ENCODE results near the gene PPP1R1B. TPM values are rescaled to one million over a fixed set of nuclear protein-coding genes. Genes with fewer than 3 reads are reported as not detected.

Gene PPP1R1B
- total RNA-seq, 2 experiments from 2014 or later, result not detected

DNA sequence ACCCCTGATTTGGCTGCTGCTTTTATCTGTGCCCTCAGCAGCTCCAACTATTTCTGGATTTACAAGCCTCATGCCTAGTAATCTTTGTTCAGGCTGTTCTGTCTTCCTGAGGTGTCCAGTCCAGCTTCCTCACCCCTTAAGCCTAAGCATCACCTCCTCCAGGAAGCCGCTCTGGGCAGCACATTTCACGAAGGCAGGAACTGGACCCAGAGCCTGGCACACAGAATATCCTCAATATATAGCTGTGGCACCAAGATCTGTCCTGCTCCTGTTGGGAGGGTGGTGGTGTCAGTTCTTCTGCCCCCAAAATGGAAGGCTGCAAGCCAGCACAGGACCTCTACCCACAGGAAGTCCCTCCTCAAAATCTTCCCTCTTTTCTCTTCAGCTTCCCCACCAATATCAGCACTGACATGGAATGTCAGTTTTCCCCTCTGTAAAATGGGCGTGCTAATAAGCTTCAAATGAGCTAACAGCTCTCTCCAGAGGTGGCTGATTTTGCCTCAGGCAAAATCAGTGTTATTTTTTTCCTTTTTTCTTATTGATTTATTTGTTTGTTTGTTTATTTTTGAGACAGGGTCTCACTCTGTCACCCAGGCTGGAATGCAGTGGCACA, 12.1 kb upstream of the PPP1R1B start:
- Histone ChIP-seq H3K27ac (ENCODE audit: low read depth, low read length, poor library complexity, severe bottlenecking) (no peak overlapping the region), H4K20me1 (ENCODE audit: insufficient read depth, low read length) (no peaks in the 10 kb centered on the region), H3K4me3 (ENCODE audit: low read depth, low read length, poor library complexity, severe bottlenecking) (no peak overlapping the region), H3K9me2 (ENCODE audit: insufficient read depth, low read length) (no peaks in the 10 kb centered on the region), H3K9me3 (ENCODE audit: low read length) (no peaks in the 10 kb centered on the region), H3K4me2 (ENCODE audit: low read length) (no peak overlapping the region), H3K79me2 (ENCODE audit: insufficient read depth, low read depth, low read length) (no peaks in the 10 kb centered on the region), H2AFZ (ENCODE audit: low read length) (no peak overlapping the region), H3K36me3 (ENCODE audit: insufficient read depth, low read length) (no peaks in the 10 kb centered on the region), H3K4me1 (ENCODE audit: insufficient read depth, low read length, poor library complexity, severe bottlenecking) (peaks cover 20% of the 10 kb centered on the region)
- ChIA-PET CTCF (ENCODE audit: unreplicated experiment) (no interaction called here), POLR2A (interaction anchor here (0.7 kb wide), 1 partner anchor 372 kb away, joined by 3 read pairs; no protein-coding TSS in a partner anchor)
- intact Hi-C loops (cut with micrococcal nuclease; ENCODE audit: unreplicated experiment), result no loop called here
- no peak for DNase-seq (ENCODE audit: low spot score)
- TF ChIP-seq, protein P1, sequence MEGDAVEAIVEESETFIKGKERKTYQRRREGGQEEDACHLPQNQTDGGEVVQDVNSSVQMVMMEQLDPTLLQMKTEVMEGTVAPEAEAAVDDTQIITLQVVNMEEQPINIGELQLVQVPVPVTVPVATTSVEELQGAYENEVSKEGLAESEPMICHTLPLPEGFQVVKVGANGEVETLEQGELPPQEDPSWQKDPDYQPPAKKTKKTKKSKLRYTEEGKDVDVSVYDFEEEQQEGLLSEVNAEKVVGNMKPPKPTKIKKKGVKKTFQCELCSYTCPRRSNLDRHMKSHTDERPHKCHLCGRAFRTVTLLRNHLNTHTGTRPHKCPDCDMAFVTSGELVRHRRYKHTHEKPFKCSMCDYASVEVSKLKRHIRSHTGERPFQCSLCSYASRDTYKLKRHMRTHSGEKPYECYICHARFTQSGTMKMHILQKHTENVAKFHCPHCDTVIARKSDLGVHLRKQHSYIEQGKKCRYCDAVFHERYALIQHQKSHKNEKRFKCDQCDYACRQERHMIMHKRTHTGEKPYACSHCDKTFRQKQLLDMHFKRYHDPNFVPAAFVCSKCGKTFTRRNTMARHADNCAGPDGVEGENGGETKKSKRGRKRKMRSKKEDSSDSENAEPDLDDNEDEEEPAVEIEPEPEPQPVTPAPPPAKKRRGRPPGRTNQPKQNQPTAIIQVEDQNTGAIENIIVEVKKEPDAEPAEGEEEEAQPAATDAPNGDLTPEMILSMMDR (conservative IDR thresholded peaks at IDR 0.05; ENCODE audit: low read length), result no peak
- no peak for TF ChIP-seq EZH2phosphoT487 (IDR thresholded peaks at IDR 0.05; ENCODE audit: borderline replicate concordance, low read depth, low read length)
- BruUV-seq (replicated peaks), result no TSS peak

DNA sequence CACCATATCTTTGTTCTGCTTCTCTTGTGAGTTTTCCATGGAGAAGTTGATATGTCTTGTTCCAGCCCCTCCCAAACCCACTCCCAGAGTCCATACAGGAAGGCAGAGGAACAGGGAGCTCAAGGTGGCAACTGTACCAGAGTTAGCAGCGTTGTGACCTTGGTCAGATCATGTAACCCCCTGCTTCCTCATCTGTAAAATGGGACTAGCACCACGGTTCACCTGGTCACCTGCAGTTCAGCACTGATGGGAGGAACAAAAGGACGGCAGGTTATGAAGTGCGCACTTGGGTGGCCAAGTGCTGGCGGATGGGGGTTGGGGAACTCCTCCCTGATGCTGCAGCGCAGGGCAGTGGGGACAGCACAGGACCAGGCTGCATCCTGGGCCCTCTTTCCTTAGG, 11.3 kb upstream of the PPP1R1B start:
- Histone ChIP-seq H4K20me1 (ENCODE audit: insufficient read depth, low read length) (no peaks in the 10 kb centered on the region), H3K9me2 (ENCODE audit: insufficient read depth, low read length) (no peaks in the 10 kb centered on the region), H3K79me2 (ENCODE audit: insufficient read depth, low read depth, low read length) (no peaks in the 10 kb centered on the region), H3K9me3 (ENCODE audit: low read length) (no peaks in the 10 kb centered on the region), H3K4me2 (ENCODE audit: low read length) (no peak overlapping the region), H3K27ac (ENCODE audit: low read depth, low read length, poor library complexity, severe bottlenecking) (no peak overlapping the region), H2AFZ (ENCODE audit: low read length) (no peak overlapping the region), H3K4me1 (ENCODE audit: insufficient read depth, low read length, poor library complexity, severe bottlenecking) (peaks cover 20% of the 10 kb centered on the region), H3K36me3 (ENCODE audit: insufficient read depth, low read length) (no peaks in the 10 kb centered on the region), H3K4me3 (ENCODE audit: low read depth, low read length, poor library complexity, severe bottlenecking) (no peak overlapping the region)
- intact Hi-C loops (cut with micrococcal nuclease; ENCODE audit: unreplicated experiment), result no loop called here
- BruUV-seq (replicated peaks), result no TSS peak
- TF ChIP-seq, protein P1 (conservative IDR thresholded peaks at IDR 0.05; ENCODE audit: low read length), result no peak
- TF ChIP-seq EZH2phosphoT487 (IDR thresholded peaks at IDR 0.05; ENCODE audit: borderline replicate concordance, low read depth, low read length), result no peak
- CTCF ChIA-PET (ENCODE audit: unreplicated experiment), result no interaction called here
- DNase-seq (ENCODE audit: low spot score), result no peak
- POLR2A ChIA-PET, result interaction anchor here (0.6 to 0.7 kb wide), 2 partner anchors 240 to 372 kb away, joined by 3 read pairs; no protein-coding TSS in a partner anchor

DNA sequence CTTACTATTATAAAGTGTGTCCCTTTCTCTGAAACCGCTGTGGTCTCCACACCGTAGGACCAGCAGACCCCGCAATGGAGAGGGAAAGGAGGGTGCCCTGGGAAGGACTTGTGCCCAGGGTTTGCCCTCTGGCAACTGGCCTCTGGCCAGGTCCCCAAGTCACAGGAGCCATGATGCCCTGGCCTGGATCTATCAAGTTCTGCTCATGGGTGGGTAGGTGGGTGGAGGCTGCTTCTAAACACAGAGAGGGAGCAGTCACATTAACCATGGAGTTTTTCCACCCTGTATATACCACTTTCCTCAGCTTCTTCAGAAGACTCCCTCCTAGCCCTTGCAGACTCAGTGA, 9.7 kb upstream of the PPP1R1B start:
- Histone ChIP-seq H3K4me3 (ENCODE audit: low read depth, low read length, poor library complexity, severe bottlenecking) (peak overlapping the region; percentile 65), H3K79me2 (ENCODE audit: insufficient read depth, low read depth, low read length) (no peaks in the 10 kb centered on the region), H3K27ac (ENCODE audit: low read depth, low read length, poor library complexity, severe bottlenecking) (no peak overlapping the region), H3K4me1 (ENCODE audit: insufficient read depth, low read length, poor library complexity, severe bottlenecking) (peaks cover 21% of the 10 kb centered on the region), H2AFZ (ENCODE audit: low read length) (peak overlapping the region; percentile 87; the same call in 1 of the 2 replicates), H3K36me3 (ENCODE audit: insufficient read depth, low read length) (no peaks in the 10 kb centered on the region; the same call in 1 of the 2 replicates), H4K20me1 (ENCODE audit: insufficient read depth, low read length) (no peaks in the 10 kb centered on the region), H3K9me3 (ENCODE audit: low read length) (no peaks in the 10 kb centered on the region), H3K4me2 (ENCODE audit: low read length) (peak overlapping the region; percentile 78), H3K9me2 (ENCODE audit: insufficient read depth, low read length) (no peaks in the 10 kb centered on the region)
- TF ChIP-seq, protein P1 (conservative IDR thresholded peaks at IDR 0.05; ENCODE audit: low read length), result no peak
- no peak for TF ChIP-seq EZH2phosphoT487 (IDR thresholded peaks at IDR 0.05; ENCODE audit: borderline replicate concordance, low read depth, low read length)
- ChIA-PET POLR2A (interaction anchor here (0.5 to 0.7 kb wide), 3 partner anchors 75 to 171 kb away, joined by 3 to 4 read pairs (median 3); no protein-coding TSS in a partner anchor), CTCF (ENCODE audit: unreplicated experiment) (no interaction called here)
- intact Hi-C loops (cut with micrococcal nuclease; ENCODE audit: unreplicated experiment), result no loop called here
- BruUV-seq (replicated peaks), result no TSS peak
- no peak for DNase-seq (ENCODE audit: low spot score)

Measured in OCI-LY7 (cell line).